Measurements from ENCODE around the gene LIMK2. TPM values are rescaled to one million over a fixed set of nuclear protein-coding genes. Genes with fewer than 3 reads are reported as not detected.

LIMK2 gene
- total RNA-seq, 4 donors from 2014 or later = 106 to 256 (median 139) TPM

- no peak overlapping the region for H3K27ac ChIP-seq
- H3K4me1 ChIP-seq = peaks cover 0 to 3% (median 0%) of the 10 kb centered on the region in 4 donors
- no peak overlapping the region for H3K4me3 ChIP-seq
- no peak for TF ChIP-seq CTCF (IDR thresholded peaks at IDR 0.05)
- TF ChIP-seq POLR2A (IDR thresholded peaks at IDR 0.05) = no peak
- no peaks in the 10 kb centered on the region for H3K27me3 ChIP-seq
- no peaks in the 10 kb centered on the region for H3K9me3 ChIP-seq
- no peak for DNase-seq
- H3K36me3 ChIP-seq = peaks cover 0 to 76% (median 0%) of the 10 kb centered on the region in 3 donors
Measured at GRCh38 chr22:31271485-31271884, 59.4 kb downstream of the LIMK2 start.

GRCh38 chr22:31272522-31273446 is 60.7 kb downstream of the LIMK2 start:
- H3K27ac ChIP-seq = peak overlapping the region in 1 of 4 donors; percentile 52
- H3K4me3 ChIP-seq = no peak overlapping the region
- no peaks in the 10 kb centered on the region for H3K27me3 ChIP-seq
- DNase-seq = peak in 2 of 3 donors; percentile 61 to 84
- TF ChIP-seq CTCF (IDR thresholded peaks at IDR 0.05) (peak; percentile 51 to 78 (median 74)), POLR2A (IDR thresholded peaks at IDR 0.05) (no peak)
- peaks cover 0 to 73% (median 0%) of the 10 kb centered on the region in 3 donors for H3K36me3 ChIP-seq
- no peaks in the 10 kb centered on the region for H3K9me3 ChIP-seq
- peaks cover 0 to 3% (median 0%) of the 10 kb centered on the region in 4 donors for H3K4me1 ChIP-seq

- TF ChIP-seq POLR2A (IDR thresholded peaks at IDR 0.05) = no peak
- no peak for TF ChIP-seq CTCF (IDR thresholded peaks at IDR 0.05)
- Histone ChIP-seq H3K27me3 (no peaks in the 10 kb centered on the region), H3K4me3 (no peak overlapping the region), H3K27ac (peak overlapping the region in 1 of 4 donors; percentile 38), H3K4me1 (peaks cover 0 to 3% (median 0%) of the 10 kb centered on the region in 4 donors), H3K36me3 (peaks cover 0 to 72% (median 0%) of the 10 kb centered on the region in 3 donors), H3K9me3 (no peaks in the 10 kb centered on the region)
- DNase-seq = no peak
Measured at GRCh38 chr22:31274017-31274416, 61.9 kb downstream of the LIMK2 start.

GRCh38 chr22:31275018-31275417 is 62.9 kb downstream of the LIMK2 start:
- H3K36me3 ChIP-seq = peaks cover 0 to 72% (median 0%) of the 10 kb centered on the region in 3 donors
- no peak overlapping the region for H3K4me3 ChIP-seq
- peak overlapping the region in 2 of 4 donors; percentile 17 to 38 for H3K27ac ChIP-seq
- peaks cover 0 to 3% (median 0%) of the 10 kb centered on the region in 4 donors for H3K4me1 ChIP-seq
- H3K9me3 ChIP-seq = no peaks in the 10 kb centered on the region
- DNase-seq = peak in 1 of 3 donors; percentile 23
- H3K27me3 ChIP-seq = no peaks in the 10 kb centered on the region
- TF ChIP-seq CTCF (IDR thresholded peaks at IDR 0.05) (no peak), POLR2A (IDR thresholded peaks at IDR 0.05) (no peak)

- Histone ChIP-seq H3K27ac (peak overlapping the region in 1 of 4 donors; percentile 25), H3K27me3 (no peaks in the 10 kb centered on the region), H3K4me1 (peaks cover 0 to 3% (median 0%) of the 10 kb centered on the region in 4 donors), H3K9me3 (no peaks in the 10 kb centered on the region), H3K4me3 (no peak overlapping the region), H3K36me3 (peaks cover 0 to 72% (median 0%) of the 10 kb centered on the region in 3 donors)
- TF ChIP-seq POLR2A (IDR thresholded peaks at IDR 0.05) = no peak
- no peak for TF ChIP-seq CTCF (IDR thresholded peaks at IDR 0.05)
- DNase-seq = no peak
Measured at GRCh38 chr22:31275576-31275975, 63.5 kb downstream of the LIMK2 start.
